C1 segment of cervical spinal cord (tissue), 14 donors: Measurements from ENCODE around the gene VASP.
A peak's percentile ranks its signal among the peaks of the same experiment; 100 is the strongest.

Experiments used
- DNase-seq, 14 donors: peaks; one replicate each; lab custom pipeline; 2025; lab: John Stamatoyannopoulos, UW

The VASP gene

GRCh38 chr19:45547965-45548609, 40.8 kb downstream of the VASP start:
- no peak for DNase-seq

GRCh38 chr19:45553464-45553863, 46.2 kb downstream of the VASP start:
- peak in 1 of 14 donors; percentile 5 for DNase-seq

- DNase-seq: no peak
Measured at GRCh38 chr19:45554481-45554880, 47.2 kb downstream of the VASP start.

GRCh38 chr19:45556835-45557234, 49.6 kb downstream of the VASP start:
- DNase-seq: no peak

GRCh38 chr19:45558399-45558878, 51.2 kb downstream of the VASP start:
- peak in 5 of 14 donors; percentile 6 to 40 (median 16) for DNase-seq

- no peak for DNase-seq
Measured at GRCh38 chr19:45560038-45560437, 52.8 kb downstream of the VASP start.

GRCh38 chr19:45560686-45561085, 53.4 kb downstream of the VASP start:
- DNase-seq: no peak

- DNase-seq: no peak
Measured at GRCh38 chr19:45564131-45564780, 57.0 kb downstream of the VASP start.

- DNase-seq: no peak
Measured at GRCh38 chr19:45567609-45568008, 60.3 kb downstream of the VASP start.

- no peak for DNase-seq
Measured at GRCh38 chr19:45568732-45569131, 61.5 kb downstream of the VASP start.

GRCh38 chr19:45569619-45570421, 62.5 kb downstream of the VASP start:
- DNase-seq: peak in 6 of 14 donors; percentile 2 to 30 (median 12)

- no peak for DNase-seq
Measured at GRCh38 chr19:45571457-45572220, 64.4 kb downstream of the VASP start.

- peak in 1 of 14 donors; percentile 17 for DNase-seq
Measured at GRCh38 chr19:45574526-45574925, 67.2 kb downstream of the VASP start.

GRCh38 chr19:45575216-45575615, 67.9 kb downstream of the VASP start:
- no peak for DNase-seq
